Ureter (tissue), 1 donor: ENCODE measurements around the gene ACIN1. TPM values are rescaled to one million over a fixed set of nuclear protein-coding genes. Genes with fewer than 3 reads are reported as not detected.
"Not testable (repeated sequence)": the region's sequence is repeated elsewhere in the genome, so short reads cannot be mapped to it uniquely, and the experiment has no call there.

Source experiments
- DNase-seq: peaks from one replicate; pipeline ENCODE4 v3.0.0-alpha.2; 2020; ENCODE audit warnings: low spot score
- total RNA-seq: library from RNA; stranded (reverse); gene quantifications from one replicate; pipeline ENCODE4 v1.2.4, GENCODE V29; 2023
- donor health status: DM: yes; HTN: yes; CAD: no.

ACIN1 gene
- total RNA-seq, 1 donor from 2014 or later, result 229 TPM

DNA sequence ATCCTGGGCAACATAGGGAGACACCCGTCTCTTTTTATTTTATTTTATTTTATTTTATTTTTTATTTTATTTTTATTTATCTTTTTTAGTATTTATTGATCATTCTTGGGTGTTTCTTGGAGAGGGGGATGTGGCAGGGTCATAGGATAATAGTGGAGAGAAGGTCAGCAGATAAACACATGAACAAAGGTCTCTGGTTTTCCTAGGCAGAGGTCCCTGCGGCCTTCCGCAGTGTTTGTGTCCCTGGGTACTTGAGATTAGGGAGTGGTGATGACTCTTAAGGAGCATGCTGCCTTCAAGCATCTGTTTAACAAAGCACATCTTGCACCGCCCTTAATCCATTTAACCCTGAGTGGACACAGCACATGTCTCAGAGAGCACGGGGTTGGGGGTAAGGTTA is 12.7 kb upstream of the ACIN1 start:
- not testable (repeated sequence) for DNase-seq

DNA sequence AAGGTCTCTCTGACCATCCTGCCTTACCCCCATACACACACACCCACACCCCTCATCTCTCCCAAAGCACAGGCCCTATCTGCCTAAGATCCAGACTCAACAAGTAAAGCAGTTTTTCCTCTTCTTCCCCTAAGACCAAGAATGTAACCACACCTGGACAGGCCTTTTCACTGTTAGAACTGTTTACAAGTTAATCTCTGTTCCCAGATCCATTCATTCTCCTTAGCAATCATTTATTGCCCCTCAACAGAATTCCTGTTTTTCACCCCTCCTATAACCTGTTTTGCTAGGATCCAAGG is 11.8 kb upstream of the ACIN1 start:
- DNase-seq, result no peak

DNA sequence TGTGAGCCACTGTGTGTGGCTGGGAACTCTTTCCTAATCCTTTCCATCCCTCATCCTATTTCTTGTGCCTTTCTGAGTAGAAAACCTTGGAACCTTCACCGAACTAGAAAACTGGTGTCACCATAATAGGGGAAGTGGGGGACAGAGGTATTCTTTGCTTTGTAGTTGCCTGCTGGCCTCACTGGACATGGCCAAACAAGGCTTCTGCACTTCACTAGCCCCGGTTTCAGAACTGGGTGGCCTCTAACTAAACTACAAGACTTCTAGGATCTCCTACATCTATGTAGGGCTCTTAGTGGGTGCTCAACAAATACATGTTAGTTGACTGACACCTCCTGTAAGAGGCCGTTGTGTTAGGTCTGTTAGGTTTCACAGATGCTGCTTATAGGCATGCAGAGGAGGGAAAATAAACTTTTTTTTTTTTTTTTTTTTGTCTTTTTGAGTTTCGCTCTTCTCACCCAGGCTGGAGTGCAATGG is 10.4 kb upstream of the ACIN1 start:
- DNase-seq, result no peak

DNA sequence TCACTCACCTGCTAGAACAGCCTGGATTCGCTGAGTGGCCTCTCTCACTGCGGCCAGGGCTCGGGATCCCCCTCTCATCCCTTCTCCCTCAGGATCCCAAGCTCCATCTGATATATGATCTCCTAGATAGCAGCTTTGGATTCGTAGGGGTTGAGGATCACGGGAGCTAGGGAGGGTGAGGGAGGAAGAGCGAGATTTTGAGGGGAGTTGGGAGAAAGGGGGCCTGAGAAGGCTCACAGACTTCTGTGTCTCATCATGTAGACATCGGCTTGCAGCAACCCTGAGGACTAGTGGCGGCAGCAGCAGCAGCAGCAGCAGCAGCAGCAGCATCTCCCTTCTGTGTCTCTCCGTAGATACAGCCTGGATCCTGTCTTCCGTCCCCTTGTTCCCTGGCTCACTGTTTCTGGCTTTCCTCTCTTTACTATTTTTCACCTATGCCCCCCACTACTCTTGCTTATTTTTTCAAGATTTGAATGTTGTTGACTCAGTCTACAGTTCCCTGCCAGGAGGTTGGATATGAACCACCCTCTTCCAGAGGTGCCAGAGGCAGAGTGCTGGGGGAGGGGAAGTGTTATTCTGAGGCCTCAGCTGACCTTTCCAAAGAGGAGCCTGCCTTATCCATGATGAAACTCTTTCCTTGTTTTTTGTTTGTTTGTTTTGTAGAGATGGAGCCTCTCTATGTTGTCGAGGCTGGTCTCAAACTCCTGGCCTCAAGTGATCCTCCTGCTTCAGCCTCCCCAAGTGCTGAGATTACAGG is 9.8 kb upstream of the ACIN1 start, which contains the start of gene CIROP:
TSS of gene CIROP (minus strand) at position 399 of the 757 bp plus-strand sequence. CDS start at position 330, 69 bp downstream.
- DNase-seq, result no peak

DNA sequence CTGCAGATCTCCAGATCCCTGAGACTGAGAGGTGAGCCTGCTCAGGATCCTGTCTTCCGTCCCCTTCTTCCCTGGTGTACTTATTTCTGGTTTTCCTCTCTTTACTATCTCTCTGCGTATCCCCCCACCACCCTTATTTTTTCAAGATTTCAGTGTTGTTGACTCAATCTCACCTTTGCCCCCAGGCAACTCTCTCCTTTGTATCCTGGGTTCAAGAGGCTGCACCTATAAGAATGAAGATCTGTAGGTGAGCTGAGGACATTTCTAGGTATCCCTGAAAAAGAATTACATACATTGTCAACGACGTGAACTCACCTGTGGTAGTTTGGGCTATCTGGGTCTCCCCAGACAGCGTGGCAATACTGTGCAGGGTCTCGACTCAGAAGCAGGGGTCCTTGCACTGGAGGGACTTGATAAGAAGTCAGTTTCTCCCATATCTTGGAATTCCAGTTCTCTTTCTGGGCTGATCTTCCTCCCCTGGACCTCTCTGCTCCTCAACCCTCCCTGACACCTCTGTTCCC is 9.2 kb upstream of the ACIN1 start:
- no peak for DNase-seq

DNA sequence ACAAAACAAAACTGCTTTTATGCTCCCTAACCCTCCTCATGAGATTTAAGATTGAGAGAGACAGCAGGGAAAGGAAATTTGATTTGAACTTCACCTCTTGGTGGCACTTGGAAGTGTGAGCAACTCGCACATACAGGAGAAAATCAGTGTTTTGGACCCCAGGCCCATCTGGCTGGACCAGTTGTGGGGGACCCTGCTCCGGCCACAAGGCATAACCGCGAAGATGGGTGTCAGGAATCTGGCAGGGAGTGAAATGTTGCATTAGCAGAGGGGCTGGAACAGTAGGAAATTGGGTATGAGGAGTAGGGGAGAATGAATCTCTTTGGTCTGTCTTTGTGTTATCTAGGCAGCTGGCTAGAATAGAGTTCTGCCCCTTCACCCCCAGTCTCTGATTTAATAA is 8.6 kb upstream of the ACIN1 start:
- DNase-seq, result no peak

DNA sequence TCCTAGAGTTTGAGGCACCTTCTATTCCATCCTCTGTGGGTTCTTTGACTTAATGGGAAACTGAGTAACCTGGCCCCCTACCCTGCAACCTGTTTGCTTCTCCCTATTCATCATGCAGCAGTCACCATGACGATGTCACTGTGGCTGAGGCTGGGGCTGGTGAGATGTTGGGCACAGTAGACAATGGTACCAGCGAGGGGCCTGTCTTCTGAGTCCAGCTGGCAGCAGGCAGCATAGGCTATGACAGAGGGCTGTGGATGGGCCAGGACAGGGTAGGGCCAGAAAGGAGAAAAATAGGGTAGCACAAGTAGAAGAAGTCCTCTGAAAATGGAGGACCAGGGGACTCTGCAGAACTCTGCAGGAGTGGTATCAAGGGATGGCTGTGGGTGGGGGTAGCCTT is 7.9 kb upstream of the ACIN1 start:
- no peak for DNase-seq

DNA sequence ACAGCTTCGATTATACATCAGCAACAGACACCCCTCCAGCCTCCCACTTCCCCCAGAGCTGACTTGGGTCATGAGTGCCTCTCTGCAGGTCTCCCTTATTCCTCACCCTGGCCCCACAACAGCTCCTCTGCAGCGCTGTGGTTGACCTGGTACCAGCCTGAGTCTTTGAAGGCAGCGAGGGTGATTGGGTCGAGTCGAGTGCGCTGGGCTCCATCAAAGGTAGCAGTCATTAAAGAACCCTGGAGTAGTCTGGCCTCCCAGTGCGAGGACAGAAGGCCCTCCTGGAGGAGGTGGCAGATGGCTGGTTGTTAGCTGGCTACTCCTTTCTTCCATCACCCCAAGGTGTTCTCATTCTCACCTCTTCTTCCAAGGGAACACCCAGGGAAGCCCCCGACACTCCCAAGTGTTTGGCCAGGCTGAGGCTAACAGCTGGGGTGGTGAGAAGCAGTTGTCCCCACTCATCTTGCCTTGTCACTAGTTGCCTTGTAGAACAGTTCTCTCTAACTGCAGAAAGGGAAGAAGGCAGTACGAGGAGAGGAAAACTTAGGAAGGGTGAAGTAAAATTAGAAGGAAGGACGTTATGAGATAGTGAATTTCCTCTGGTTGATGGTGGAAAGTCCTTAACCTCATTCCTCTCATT is 7.2 kb upstream of the ACIN1 start:
- DNase-seq, result no peak

DNA sequence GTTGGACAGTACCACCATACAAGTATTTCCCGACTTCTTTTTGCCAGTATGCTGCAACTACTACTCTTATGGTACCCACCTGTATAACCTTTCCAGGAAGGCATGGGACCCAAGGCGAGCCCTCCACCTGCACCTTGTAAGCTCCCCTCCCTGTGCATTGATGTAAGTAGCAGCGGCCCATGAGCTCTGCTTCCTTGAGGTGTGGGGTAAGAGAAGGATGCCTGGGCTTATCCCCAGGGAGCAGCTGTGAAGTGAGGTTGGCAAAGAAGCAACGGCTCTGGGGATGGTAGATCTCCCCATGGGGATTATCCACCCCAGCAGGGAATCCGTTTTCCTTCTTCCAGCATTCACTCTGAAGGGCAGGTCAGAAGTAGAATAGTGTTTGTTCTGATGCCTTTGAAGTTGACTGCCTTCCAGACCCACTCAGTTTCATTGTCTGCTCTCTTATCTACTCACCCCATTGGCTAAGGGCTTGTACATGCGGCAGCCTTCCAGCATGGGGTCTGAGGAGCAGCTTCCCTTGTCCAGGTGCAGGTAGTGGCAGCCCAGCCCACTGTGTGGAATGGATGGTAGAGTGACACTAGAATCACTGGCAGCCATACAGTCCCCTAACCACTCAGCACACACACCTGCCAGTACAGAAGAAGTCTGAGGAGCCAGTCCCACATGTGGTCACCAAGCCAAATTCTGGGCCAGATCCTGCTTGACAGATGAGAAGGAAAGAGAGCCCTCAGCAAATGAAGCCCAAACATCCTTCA is 6.5 kb upstream of the ACIN1 start:
- DNase-seq, result no peak

DNA sequence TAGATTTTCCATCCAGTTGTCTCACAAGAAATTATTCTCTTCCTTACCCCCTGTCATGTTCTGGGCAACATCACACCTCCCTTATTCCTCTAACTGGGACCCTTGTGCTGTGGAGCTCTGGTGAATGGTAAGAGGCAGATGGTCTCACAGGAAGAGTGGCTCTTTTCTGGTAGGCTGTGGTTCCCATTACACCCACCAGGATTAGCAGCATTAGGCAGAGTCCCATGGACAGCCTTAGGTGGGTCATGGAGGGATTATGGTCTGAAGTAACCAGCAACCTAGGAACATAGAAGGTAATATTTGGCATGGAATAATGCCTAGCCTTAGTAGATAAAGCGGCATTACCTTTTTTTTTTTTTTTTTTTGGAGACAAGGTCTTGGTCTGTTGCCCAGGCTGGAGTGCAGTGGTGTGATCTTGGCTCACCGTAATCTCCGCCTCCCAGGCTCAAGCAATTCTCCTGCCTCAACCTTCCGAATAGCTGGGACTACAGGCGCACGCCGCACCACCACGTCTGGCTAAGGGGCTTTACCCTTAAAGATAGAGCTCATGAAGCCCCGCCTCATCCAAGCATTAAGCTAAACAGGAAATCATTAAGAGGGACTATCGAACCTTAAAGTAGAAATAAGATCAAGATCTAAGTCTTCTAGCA is 4.4 kb upstream of the ACIN1 start:
- no peak for DNase-seq

DNA sequence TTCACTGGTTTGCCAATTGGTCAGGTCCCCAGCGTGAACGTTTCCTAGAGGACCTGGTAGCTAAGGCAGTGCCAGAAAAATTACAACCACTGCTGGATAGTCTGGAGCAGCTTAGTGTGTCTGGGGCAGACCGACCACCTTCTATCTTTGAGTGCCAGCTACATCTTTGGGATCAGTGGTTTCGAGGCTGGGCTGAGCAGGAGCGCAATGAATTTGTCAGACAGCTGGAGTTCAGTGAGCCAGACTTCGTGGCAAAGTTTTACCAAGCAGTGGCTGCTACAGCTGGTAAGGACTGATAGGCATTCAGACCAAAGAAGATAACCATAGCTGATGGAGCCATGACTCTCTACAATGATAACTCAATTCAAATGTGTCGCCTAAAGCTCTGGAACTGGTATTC is 2.9 kb upstream of the ACIN1 start:
- no peak for DNase-seq

DNA sequence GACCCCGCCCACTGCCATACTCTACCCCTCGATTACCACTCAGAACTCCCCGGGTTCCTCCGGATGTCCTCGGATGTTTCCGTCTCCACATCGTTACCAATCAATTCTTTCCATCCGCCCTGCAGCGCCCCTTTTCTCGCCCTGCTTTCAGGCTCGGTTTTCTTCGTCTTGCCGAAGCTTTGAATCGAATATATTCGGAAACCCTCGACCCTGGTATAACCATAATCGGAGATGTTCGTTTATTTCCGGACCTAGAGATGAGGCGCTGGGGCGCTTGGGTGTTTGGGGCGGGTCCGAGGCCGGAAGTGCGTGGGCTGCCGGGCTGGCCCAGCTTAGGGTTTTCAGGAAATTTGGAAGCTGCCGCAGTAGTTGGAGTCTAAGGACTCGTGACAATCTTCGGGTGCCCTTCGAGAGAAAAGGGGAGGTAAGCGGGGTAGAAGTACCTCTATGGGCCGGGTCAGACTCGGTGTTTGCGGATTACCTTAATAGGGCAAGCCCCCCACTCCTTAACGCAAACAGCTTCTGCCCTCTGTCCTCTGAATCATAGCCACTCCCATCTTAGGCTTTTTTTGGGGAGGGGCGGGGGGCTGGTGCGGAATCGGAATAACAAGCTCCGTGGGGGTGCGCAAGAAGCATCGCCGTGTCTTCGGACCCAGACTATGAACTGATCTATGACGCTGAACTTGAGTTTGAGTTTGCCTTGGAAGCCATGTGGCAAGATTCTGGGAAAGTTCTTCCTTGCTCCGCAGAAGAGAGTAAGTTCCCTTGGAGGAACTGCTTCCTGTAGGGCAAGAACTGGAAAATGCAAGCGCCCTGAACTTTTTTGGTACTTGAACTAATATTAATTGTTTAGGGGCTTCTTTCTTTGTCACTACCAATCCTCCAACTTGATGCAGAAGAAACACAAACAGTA is 516 bp upstream of the ACIN1 start, which contains the start of gene C14orf119:
TSS of gene C14orf119 (plus strand) at position 310 of the 913 bp plus-strand sequence. CDS start 2,154 bp downstream, outside the sequence.
- peak; percentile 100 for DNase-seq

DNA sequence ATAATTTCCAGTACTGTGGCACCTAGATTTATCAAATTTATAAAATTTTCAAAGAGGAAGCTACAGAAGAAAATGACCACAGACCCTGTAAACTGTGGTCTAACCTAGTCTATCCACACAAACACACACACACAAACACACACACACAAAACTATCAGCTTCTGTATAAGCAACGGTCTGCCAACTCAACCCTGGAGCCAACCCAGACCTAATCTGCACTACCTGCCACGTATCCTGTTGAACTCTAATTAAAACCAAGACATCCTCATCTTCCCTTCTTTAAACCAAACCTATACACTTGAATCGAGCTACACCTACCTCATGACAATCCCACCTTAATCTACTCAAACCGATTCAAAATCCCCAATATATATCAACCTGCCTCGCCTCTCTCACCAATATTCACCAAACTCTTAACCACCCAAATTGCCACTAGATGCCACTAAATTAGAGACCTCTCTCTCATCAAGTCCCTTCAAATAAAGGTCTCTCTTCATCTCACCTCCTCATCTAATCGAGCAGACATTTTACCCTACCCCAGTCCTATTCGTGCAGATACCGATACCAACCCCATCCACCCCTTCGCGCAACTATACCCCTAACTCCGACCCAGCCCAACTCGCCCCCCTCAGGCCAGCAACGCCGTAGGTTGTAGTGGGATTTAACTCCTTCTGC is 808 bp downstream of the ACIN1 start:
- DNase-seq, result no peak

DNA sequence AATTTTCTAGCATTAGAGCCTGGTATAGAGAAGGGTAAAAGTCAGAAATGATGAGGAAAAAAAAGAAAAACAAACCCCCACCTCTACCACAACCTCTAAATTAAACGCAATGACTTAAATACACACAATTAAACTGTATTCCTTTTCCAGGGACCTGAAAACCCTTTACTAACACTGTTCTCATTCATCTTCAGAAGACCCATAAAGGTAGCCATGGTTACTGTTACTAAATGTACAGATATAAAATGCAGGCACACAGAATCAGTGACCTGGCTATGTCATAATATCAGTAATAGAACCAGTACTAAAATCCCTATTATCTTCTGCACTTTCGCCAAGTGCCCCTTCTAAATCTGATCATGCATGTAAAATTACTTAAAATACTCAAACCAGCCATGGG is 1.4 kb downstream of the ACIN1 start:
- DNase-seq, result no peak

DNA sequence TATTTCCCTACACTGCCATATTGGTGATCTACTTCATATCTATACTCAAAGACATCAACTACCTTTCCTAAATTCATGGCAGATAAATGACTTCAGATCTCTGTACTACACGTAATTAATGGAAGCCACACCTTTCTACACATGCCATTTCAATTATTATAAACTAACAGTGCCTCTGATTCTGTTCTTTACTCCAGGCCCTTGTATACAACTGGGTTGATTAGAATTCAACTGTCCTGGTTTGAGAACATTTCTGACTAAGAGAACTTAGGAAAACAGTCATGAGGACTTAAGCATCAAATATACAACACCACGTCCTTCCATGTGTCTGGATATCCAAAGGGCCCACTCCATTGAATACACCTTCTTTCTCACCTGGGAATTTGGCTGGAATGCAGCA is 1.8 kb downstream of the ACIN1 start:
- no peak for DNase-seq

DNA sequence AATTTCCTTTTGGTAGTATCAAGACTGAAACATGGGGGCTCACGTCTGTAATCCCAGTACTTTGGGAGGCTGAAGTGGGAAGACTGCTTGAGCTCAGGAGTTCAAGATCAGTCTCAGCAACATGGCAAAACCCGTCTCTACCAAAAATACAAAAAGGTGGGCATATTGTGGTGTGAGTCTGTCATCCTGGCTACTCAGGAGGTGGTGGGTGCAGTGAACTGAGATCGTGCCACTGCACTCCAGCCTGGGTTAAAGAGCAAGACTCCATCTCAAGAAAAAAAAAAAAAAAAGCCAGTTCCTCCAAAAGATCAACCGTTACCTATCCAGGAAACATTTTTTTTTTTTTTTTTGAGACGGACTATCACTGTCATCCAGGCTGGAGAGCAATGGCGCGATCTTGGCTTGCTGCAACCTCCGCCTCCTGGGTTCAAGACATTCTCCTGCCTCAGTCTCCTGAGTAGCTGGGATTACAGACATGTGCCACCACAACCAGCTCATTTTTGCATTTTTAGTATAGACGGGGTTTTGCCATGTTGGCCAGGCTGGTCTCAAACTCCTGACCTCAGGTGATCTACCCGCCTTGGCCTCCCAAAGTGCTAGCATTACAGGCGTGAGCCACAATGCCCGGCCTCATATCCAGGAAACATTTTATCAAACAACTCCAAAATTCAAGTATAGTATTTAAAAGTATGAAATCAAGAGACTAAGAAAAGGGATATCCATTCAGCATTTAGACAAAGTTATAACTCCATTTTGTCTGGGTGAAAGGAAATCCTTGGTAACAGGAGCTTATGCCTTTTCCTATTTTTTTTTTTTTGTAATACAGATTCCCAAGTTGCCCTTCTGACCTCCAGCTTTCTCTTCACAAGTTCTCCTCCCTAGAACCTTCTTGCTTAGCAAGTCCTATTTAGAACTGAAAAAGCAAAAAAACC is 3.4 kb downstream of the ACIN1 start:
- no peak for DNase-seq

DNA sequence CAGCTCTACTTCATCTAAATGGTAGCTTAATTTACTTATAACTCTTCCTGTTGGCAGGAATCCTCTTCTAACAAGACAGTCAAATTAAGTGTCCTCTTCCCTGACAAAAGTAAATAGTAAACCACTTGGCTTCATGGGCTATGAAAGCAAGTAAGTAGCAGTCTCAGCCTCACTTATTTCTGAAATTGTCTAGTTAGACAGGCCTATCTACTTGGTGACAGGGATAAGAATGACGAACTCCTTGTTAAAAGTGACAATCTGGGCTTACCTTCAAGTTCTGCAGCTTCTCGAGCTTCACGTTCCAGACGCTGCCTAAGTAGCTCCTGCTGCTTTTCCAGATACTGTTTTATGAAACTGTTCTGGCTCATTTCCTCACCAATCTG is 4.7 kb downstream of the ACIN1 start:
- no peak for DNase-seq

DNA sequence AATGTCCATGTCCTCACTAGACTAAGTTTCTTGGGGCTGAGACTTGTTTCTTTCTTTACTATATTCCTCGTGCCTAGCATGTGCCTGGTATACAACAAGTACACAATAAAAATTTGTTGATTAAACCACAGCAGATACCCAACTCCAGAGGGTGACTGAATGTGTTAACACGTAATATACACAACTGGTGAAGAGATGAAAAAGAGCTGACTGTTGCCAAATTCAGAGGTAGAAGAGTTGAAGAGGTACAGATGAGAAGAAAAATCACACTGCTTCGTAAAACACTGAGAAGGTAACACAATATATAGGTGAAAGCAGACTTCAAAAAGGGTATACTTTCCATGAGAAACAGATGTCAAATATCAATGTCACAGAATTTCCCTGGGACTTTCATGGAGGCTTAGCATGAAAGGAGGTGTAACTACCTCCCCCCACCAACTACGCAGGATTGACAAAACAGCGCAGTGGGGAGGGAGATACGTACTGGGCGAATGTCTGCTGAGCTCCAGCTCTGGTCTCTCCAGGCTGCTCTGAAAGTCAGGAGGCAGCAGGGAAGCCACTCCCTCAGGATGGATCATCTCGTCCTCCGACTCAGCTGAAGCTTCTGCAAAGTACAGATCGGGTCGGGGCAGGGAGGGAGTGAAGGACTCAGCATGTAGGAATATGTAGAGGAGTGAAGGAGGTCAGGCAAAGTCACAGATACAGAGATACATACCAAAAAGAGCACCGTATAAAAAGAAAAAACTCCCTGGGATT is 5.3 kb downstream of the ACIN1 start:
- DNase-seq, result no peak
